SK-N-SH (cell line): ENCODE data around the gene SDE2. TPM values are rescaled to one million over a fixed set of nuclear protein-coding genes. Genes with fewer than 3 reads are reported as not detected.

Experiments used
- CTCF ChIA-PET: fragments of 300-600, 350-600 bp; formaldehyde crosslinking; extraction: SDS; loops from one replicate; lab custom pipeline; 2021; lab: Yijun Ruan, JAX
- POLR2A ChIA-PET: fragments of 350-600 bp; sonication (Branson Sonifier 250); formaldehyde crosslinking; extraction: SDS; loops from one replicate; lab custom pipeline; 2020; ENCODE audit warnings: antibody characterized with exemption, inconsistent platforms; lab: Yijun Ruan, JAX
- DNase-seq: peaks from one replicate; pipeline ENCODE4 v3.0.0; 2012
- H2AFZ ChIP-seq: fragments of 200-600 bp; sonication (generic); 2 replicates; pipeline ENCODE4 v1.8.1; 2016; ENCODE audit warnings: antibody characterized with exemption, mild to moderate bottlenecking, low read depth
- H3F3A ChIP-seq: fragments of 200-600 bp; sonication (generic); replicated peaks from 2 replicates; pipeline ENCODE3; 2016; ENCODE audit warnings: antibody characterized with exemption, mild to moderate bottlenecking; ENCODE audit not compliant: insufficient read depth
- H3K27ac ChIP-seq, 2 experiments: fragments of 200-500 bp in 1 of 2; fragments of 200-600 bp in 1 of 2; sonication (Bioruptor generic) in 1 of 2; sonication (generic), shearing (Covaris generic) in 1 of 2; 2 replicates each; pipeline versions ENCODE4 v1.5.1 to v1.6.1; 2014 to 2016; ENCODE audit warnings: low read depth in 2 of 2, inconsistent platforms in 1 of 2, low read length in 1 of 2, mild to moderate bottlenecking in 1 of 2, mixed read lengths in 1 of 2
- H3K27me3 ChIP-seq: fragments of 200-600 bp; sonication (generic), shearing (Covaris generic); 2 replicates; pipeline ENCODE4 v1.6.1; 2016; ENCODE audit warnings: mixed run types; ENCODE audit not compliant: insufficient read depth
- H3K36me3 ChIP-seq, 2 experiments: fragments of 200-500 bp in 1 of 2; fragments of 200-600 bp in 1 of 2; sonication (Bioruptor generic) in 1 of 2; sonication (generic) in 1 of 2; replicated peaks in 1 of 2; 2 replicates each; pipeline versions ENCODE3 to v1.5.1; 2014 to 2016; ENCODE audit warnings: low read length in 1 of 2, mild to moderate bottlenecking in 1 of 2; ENCODE audit not compliant: insufficient read depth in 2 of 2, control insufficient read depth in 1 of 2
- H3K4me1 ChIP-seq, 2 experiments: fragments of 200-500 bp in 1 of 2; fragments of 200-600 bp in 1 of 2; sonication (Bioruptor generic) in 1 of 2; sonication (generic), shearing (Covaris generic) in 1 of 2; 2 replicates each; pipeline versions ENCODE4 v1.5.1 to v1.6.1; 2014 to 2016; ENCODE audit warnings: low read depth in 1 of 2, low read length in 1 of 2, mixed run types in 1 of 2; ENCODE audit not compliant: insufficient read depth in 2 of 2, control insufficient read depth in 1 of 2
- H3K4me2 ChIP-seq: fragments of 200-600 bp; sonication (generic), shearing (Covaris generic); 2 replicates; pipeline ENCODE4 v1.6.1; 2017; ENCODE audit warnings: mixed run types
- H3K4me3 ChIP-seq, 2 experiments: fragments of 200-500 bp in 1 of 2; fragments of 200-600 bp in 1 of 2; sonication (Bioruptor generic) in 1 of 2; sonication (generic), shearing (Covaris generic) in 1 of 2; 2 replicates each; pipeline versions ENCODE4 v1.5.1 to v1.8.1; 2014 to 2016; ENCODE audit warnings: low read depth in 2 of 2, inconsistent platforms in 1 of 2, low read length in 1 of 2, mild to moderate bottlenecking in 1 of 2, mixed read lengths in 1 of 2, moderate library complexity in 1 of 2
- H3K79me2 ChIP-seq: fragments of 200-600 bp; sonication (generic); 2 replicates; pipeline ENCODE4 v1.8.1; 2017; ENCODE audit warnings: mild to moderate bottlenecking; ENCODE audit not compliant: insufficient read depth
- H3K9ac ChIP-seq: fragments of 200-600 bp; sonication (generic); 2 replicates; pipeline ENCODE4 v1.6.1; 2017; ENCODE audit warnings: mixed run types
- H3K9me2 ChIP-seq: fragments of 200-600 bp; sonication (generic); 2 replicates; pipeline ENCODE4 v1.6.1; 2017; ENCODE audit warnings: mixed run types
- H3K9me3 ChIP-seq: fragments of 200-600 bp; sonication (generic); 2 replicates; pipeline ENCODE4 v1.6.1; 2017; ENCODE audit warnings: mixed run types, mild to moderate bottlenecking, moderate library complexity
- H4K20me1 ChIP-seq: fragments of 200-600 bp; sonication (generic); 2 replicates; pipeline ENCODE4 v1.6.1; 2017; ENCODE audit warnings: mild to moderate bottlenecking, mixed run types; ENCODE audit not compliant: insufficient read depth
- EP300 ChIP-seq, 2 experiments: IDR thresholded peaks; 2 replicates each; pipeline versions ENCODE4 v1.4.0 to v1.6.1; 2012; ENCODE audit warnings: borderline replicate concordance in 1 of 2, low read depth in 1 of 2, low read length in 1 of 2
- FOSL2 ChIP-seq: IDR thresholded peaks from 2 replicates; pipeline ENCODE4 v1.4.0; 2012; ENCODE audit warnings: low read depth, mild to moderate bottlenecking, moderate library complexity, borderline replicate concordance
- FOXM1 ChIP-seq: IDR thresholded peaks from 2 replicates; pipeline ENCODE4 v1.4.0; 2012; ENCODE audit warnings: low read depth, mild to moderate bottlenecking
- GABPA ChIP-seq: IDR thresholded peaks from 2 replicates; pipeline ENCODE4 v1.4.0; 2012; ENCODE audit warnings: low read depth, mild to moderate bottlenecking
- GATA2 ChIP-seq: sonication (generic); formaldehyde crosslinking; IDR thresholded peaks from 2 replicates; pipeline ENCODE4 v1.5.0; 2020; ENCODE audit warnings: mild to moderate bottlenecking, missing genetic modification reagents
- JUND ChIP-seq: IDR thresholded peaks from 2 replicates; pipeline ENCODE4 v1.4.0; 2012
- MEF2A ChIP-seq: IDR thresholded peaks from 2 replicates; pipeline ENCODE4 v1.4.0; 2012; ENCODE audit warnings: low read depth, borderline replicate concordance
- MXI1 ChIP-seq: IDR thresholded peaks from 2 replicates; pipeline ENCODE4 v1.6.1; 2012; ENCODE audit warnings: mild to moderate bottlenecking, low read depth, low read length, improper control_type of control experiment
- POLR2AphosphoS5 ChIP-seq: IDR thresholded peaks from 2 replicates; pipeline ENCODE4 v1.6.1; 2012; ENCODE audit warnings: low read depth, low read length
- RAD21 ChIP-seq: IDR thresholded peaks from 2 replicates; pipeline ENCODE4 v1.6.1; 2012; ENCODE audit warnings: mild to moderate bottlenecking, low read length
- RCOR1 ChIP-seq: fragments of 150-350 bp; IDR thresholded peaks from 2 replicates; pipeline ENCODE4 v1.6.1; 2017; ENCODE audit warnings: antibody characterized with exemption, low read length
- RXRA ChIP-seq: IDR thresholded peaks from 2 replicates; pipeline ENCODE4 v1.4.0; 2012; ENCODE audit warnings: low read depth, mild to moderate bottlenecking, borderline replicate concordance
- SIN3A ChIP-seq: IDR thresholded peaks from 2 replicates; pipeline ENCODE4 v1.6.1; 2012; ENCODE audit warnings: low read depth, mild to moderate bottlenecking, low read length, moderate library complexity, borderline replicate concordance
- SMC3 ChIP-seq: IDR thresholded peaks from 2 replicates; pipeline ENCODE4 v1.6.1; 2012; ENCODE audit warnings: low read depth, low read length, improper control_type of control experiment
- TCF12 ChIP-seq: IDR thresholded peaks from 2 replicates; pipeline ENCODE4 v1.4.0; 2012
- TEAD4 ChIP-seq: IDR thresholded peaks from 2 replicates; pipeline ENCODE4 v1.4.0; 2012; ENCODE audit warnings: mild to moderate bottlenecking, borderline replicate concordance; ENCODE audit not compliant: insufficient read depth
- WGBS: methylation state at CpG from one replicate; pipeline ENCODE4 v1.1.6; 2017; ENCODE audit warnings: low lambda C conversion rate; 5-methylcytosine and 5-hydroxymethylcytosine counted together
- polyA plus RNA-seq, 3 experiments: library from polyadenylated mRNA; depleted of rRNA; stranded (reverse); fragments of >200 nt; gene quantifications; 2 replicates each; pipeline ENCODE4 v1.2.3, GENCODE V29; 2012
- TF ChIP-seq, protein P1 (sequence below): fragments of 150-350 bp; IDR thresholded peaks from 2 replicates; pipeline ENCODE4 v1.6.1; 2017; ENCODE audit warnings: antibody characterized with exemption, low read length, low read depth, borderline replicate concordance
- TF ChIP-seq, protein P2 (sequence below): IDR thresholded peaks from 2 replicates; pipeline ENCODE4; 2012
- TF ChIP-seq, protein P3 (sequence below): IDR thresholded peaks from 2 replicates; pipeline ENCODE4 v1.4.0; 2012; ENCODE audit warnings: low read depth, borderline replicate concordance
- TF ChIP-seq, protein P4 (sequence below): IDR thresholded peaks from 2 replicates; pipeline ENCODE4 v1.6.1; 2012; ENCODE audit warnings: mild to moderate bottlenecking, low read depth, low read length, moderate library complexity

The SDE2 gene
- polyA plus RNA-seq, 1 of the 3 experiments (the other 2 are of a cell fraction) = 10.1 TPM

DNA sequence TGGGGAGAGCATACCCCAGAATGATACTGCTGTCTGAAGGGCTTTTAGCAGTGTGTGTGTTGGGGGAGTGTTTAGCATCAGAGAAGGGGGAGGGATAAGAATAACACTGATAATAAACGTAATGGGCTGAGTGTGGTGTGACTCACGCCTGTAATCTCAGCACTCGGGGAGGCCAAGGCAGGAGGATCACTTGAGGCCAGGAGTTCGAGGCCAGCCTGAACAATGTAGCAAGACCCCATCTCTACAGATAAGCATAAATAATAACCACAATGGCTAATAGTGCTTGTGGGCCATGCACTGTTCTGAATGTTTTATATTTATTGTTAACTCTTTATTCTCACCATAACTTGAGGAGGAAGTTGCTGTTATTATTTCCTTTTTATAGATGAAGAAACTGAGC is 55.6 kb downstream of the SDE2 start:
- no peak for TF ChIP-seq RAD21
- no peak for TF ChIP-seq MXI1
- TF ChIP-seq, protein P1, sequence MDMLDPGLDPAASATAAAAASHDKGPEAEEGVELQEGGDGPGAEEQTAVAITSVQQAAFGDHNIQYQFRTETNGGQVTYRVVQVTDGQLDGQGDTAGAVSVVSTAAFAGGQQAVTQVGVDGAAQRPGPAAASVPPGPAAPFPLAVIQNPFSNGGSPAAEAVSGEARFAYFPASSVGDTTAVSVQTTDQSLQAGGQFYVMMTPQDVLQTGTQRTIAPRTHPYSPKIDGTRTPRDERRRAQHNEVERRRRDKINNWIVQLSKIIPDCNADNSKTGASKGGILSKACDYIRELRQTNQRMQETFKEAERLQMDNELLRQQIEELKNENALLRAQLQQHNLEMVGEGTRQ = no peak
- TF ChIP-seq FOSL2 = no peak
- TF ChIP-seq, protein P2, sequence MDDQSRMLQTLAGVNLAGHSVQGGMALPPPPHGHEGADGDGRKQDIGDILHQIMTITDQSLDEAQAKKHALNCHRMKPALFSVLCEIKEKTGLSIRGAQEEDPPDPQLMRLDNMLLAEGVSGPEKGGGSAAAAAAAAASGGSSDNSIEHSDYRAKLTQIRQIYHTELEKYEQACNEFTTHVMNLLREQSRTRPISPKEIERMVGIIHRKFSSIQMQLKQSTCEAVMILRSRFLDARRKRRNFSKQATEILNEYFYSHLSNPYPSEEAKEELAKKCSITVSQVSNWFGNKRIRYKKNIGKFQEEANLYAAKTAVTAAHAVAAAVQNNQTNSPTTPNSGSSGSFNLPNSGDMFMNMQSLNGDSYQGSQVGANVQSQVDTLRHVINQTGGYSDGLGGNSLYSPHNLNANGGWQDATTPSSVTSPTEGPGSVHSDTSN = no peak
- TF ChIP-seq SIN3A = no peak
- no peak for TF ChIP-seq EP300 (IDR thresholded peaks at IDR 0.05; ENCODE audit: borderline replicate concordance in 1 of 2, low read depth in 1 of 2, low read length in 1 of 2)
- no peak for TF ChIP-seq MEF2A
- no peak for TF ChIP-seq RXRA
- no peak for TF ChIP-seq GABPA
- TF ChIP-seq TCF12 = no peak
- TF ChIP-seq, protein P3, sequence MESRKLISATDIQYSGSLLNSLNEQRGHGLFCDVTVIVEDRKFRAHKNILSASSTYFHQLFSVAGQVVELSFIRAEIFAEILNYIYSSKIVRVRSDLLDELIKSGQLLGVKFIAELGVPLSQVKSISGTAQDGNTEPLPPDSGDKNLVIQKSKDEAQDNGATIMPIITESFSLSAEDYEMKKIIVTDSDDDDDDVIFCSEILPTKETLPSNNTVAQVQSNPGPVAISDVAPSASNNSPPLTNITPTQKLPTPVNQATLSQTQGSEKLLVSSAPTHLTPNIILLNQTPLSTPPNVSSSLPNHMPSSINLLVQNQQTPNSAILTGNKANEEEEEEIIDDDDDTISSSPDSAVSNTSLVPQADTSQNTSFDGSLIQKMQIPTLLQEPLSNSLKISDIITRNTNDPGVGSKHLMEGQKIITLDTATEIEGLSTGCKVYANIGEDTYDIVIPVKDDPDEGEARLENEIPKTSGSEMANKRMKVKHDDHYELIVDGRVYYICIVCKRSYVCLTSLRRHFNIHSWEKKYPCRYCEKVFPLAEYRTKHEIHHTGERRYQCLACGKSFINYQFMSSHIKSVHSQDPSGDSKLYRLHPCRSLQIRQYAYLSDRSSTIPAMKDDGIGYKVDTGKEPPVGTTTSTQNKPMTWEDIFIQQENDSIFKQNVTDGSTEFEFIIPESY = no peak
- TF ChIP-seq GATA2 = no peak
- no peak for TF ChIP-seq POLR2AphosphoS5
- no peak for TF ChIP-seq RCOR1

DNA sequence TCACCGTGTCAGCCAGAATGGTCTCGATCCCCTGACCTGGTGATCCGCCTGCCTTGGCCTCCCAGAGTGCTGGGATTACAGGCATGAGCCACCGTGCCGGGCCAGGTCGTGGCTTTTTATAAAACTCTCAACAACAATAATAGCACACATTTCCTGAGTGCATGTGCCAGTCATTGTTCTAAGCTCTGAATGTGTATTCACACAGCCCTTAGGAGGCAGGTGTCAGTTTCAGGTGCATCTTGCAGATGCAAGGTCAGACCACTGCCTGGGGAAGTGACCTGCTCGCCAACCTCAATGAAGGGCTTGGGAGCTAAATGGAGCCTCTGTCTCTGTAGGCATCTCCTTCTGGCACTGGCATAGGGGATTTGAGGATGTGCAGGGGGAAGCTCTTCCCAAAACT is 56.6 kb downstream of the SDE2 start:
- H3K27me3 ChIP-seq = no peaks in the 10 kb centered on the region; the same call in 1 of the 2 replicates
- H3K4me1 ChIP-seq = peaks cover 0 to 16% of the 10 kb centered on the region in 2 experiments; a peak in 1 of 4 replicates
- TF ChIP-seq TCF12 (no peak), JUND (no peak), TEAD4 (no peak), RXRA (no peak), SIN3A (no peak), EP300 (IDR thresholded peaks at IDR 0.05; ENCODE audit: borderline replicate concordance in 1 of 2, low read depth in 1 of 2, low read length in 1 of 2) (no peak), FOXM1 (no peak), SMC3 (no peak), RCOR1 (no peak), GATA2 (no peak)
- TF ChIP-seq, protein P4, sequence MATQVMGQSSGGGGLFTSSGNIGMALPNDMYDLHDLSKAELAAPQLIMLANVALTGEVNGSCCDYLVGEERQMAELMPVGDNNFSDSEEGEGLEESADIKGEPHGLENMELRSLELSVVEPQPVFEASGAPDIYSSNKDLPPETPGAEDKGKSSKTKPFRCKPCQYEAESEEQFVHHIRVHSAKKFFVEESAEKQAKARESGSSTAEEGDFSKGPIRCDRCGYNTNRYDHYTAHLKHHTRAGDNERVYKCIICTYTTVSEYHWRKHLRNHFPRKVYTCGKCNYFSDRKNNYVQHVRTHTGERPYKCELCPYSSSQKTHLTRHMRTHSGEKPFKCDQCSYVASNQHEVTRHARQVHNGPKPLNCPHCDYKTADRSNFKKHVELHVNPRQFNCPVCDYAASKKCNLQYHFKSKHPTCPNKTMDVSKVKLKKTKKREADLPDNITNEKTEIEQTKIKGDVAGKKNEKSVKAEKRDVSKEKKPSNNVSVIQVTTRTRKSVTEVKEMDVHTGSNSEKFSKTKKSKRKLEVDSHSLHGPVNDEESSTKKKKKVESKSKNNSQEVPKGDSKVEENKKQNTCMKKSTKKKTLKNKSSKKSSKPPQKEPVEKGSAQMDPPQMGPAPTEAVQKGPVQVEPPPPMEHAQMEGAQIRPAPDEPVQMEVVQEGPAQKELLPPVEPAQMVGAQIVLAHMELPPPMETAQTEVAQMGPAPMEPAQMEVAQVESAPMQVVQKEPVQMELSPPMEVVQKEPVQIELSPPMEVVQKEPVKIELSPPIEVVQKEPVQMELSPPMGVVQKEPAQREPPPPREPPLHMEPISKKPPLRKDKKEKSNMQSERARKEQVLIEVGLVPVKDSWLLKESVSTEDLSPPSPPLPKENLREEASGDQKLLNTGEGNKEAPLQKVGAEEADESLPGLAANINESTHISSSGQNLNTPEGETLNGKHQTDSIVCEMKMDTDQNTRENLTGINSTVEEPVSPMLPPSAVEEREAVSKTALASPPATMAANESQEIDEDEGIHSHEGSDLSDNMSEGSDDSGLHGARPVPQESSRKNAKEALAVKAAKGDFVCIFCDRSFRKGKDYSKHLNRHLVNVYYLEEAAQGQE = no peak
- no peak for DNase-seq
- no peak overlapping the region for H3K9ac ChIP-seq
- H3K27ac ChIP-seq = no peak overlapping the region
- no peaks in the 10 kb centered on the region for H3K36me3 ChIP-seq
- H3K79me2 ChIP-seq = no peaks in the 10 kb centered on the region
- H4K20me1 ChIP-seq = no peaks in the 10 kb centered on the region
- no peak overlapping the region for H3K4me2 ChIP-seq
- no peaks in the 10 kb centered on the region for H3K9me3 ChIP-seq
- ChIA-PET CTCF (interaction anchor here (0.6 to 2.9 kb wide), 4 partner anchors 16 to 468 kb away, joined by 3 to 15 read pairs (median 4); no protein-coding TSS in a partner anchor), POLR2A (no interaction called here)
- no peak overlapping the region for H2AFZ ChIP-seq
- no peaks in the 10 kb centered on the region for H3K9me2 ChIP-seq
- WGBS = 84% methylated on average over 7 of the region's 7 CpGs
- no peak overlapping the region for H3K4me3 ChIP-seq
- H3F3A ChIP-seq = no peaks in the 10 kb centered on the region

More for the DNA sequence above, 55.6 kb downstream of the SDE2 start:
- DNase-seq = no peak
- no peak overlapping the region for H3K4me2 ChIP-seq
- peaks cover 0 to 16% of the 10 kb centered on the region in 2 experiments; a peak in 1 of 4 replicates for H3K4me1 ChIP-seq
- no peaks in the 10 kb centered on the region for H4K20me1 ChIP-seq
- no peaks in the 10 kb centered on the region; the same call in 1 of the 2 replicates for H3K27me3 ChIP-seq
- no peak overlapping the region for H2AFZ ChIP-seq
- no peaks in the 10 kb centered on the region for H3K9me2 ChIP-seq
- H3K79me2 ChIP-seq = no peaks in the 10 kb centered on the region
- no peaks in the 10 kb centered on the region for H3K36me3 ChIP-seq
- ChIA-PET POLR2A (no interaction called here), CTCF (interaction anchor here (0.6 to 1.8 kb wide), 3 partner anchors 17 to 469 kb away, joined by 3 to 6 read pairs (median 4); no protein-coding TSS in a partner anchor)
- H3K9ac ChIP-seq = no peak overlapping the region
- no peaks in the 10 kb centered on the region for H3F3A ChIP-seq
- no peaks in the 10 kb centered on the region for H3K9me3 ChIP-seq
- 71% methylated on average over 4 of the region's 4 CpGs for WGBS
- H3K4me3 ChIP-seq = no peak overlapping the region
- H3K27ac ChIP-seq = no peak overlapping the region
